Stomach smooth muscle (tissue), 2 donors: Measurements from ENCODE around the gene C20orf141.
"Not testable (repeated sequence)": the region's sequence is repeated elsewhere in the genome, so short reads cannot be mapped to it uniquely, and the experiment has no call there.

Source experiments
- H3K27ac ChIP-seq: one replicate; pipeline ENCODE4 v1.7.0; 2013; ENCODE audit warnings: mild to moderate bottlenecking, low read length, inconsistent platforms
- H3K27me3 ChIP-seq, 2 donors: one replicate each; pipeline ENCODE4 v1.7.0; 2013; ENCODE audit warnings: low read length in 2 of 2; ENCODE audit not compliant: insufficient read depth in 2 of 2, control insufficient read depth in 1 of 2
- H3K36me3 ChIP-seq, 2 donors: one replicate each; pipeline ENCODE4 v1.7.0; 2013; ENCODE audit warnings: low read length in 2 of 2; ENCODE audit not compliant: control insufficient read depth in 2 of 2, insufficient read depth in 2 of 2
- H3K4me1 ChIP-seq: one replicate; pipeline ENCODE4 v1.7.0; 2013; ENCODE audit warnings: low read length; ENCODE audit not compliant: control insufficient read depth, insufficient read depth
- H3K4me3 ChIP-seq, 2 donors: one replicate each; pipeline ENCODE4 v1.7.0; 2013; ENCODE audit warnings: low read length in 2 of 2
- H3K9ac ChIP-seq, 2 donors: one replicate each; pipeline ENCODE4 v1.7.0; 2013; ENCODE audit warnings: low read length in 2 of 2, mild to moderate bottlenecking in 1 of 2
- H3K9me3 ChIP-seq, 2 donors: one replicate each; pipeline ENCODE4 v1.7.0; 2013; ENCODE audit warnings: low read length in 2 of 2; ENCODE audit not compliant: control insufficient read depth in 2 of 2
- donor health status: healthy.
- donor health status: Pancreatic carcinoma.

The C20orf141 gene, protein sequence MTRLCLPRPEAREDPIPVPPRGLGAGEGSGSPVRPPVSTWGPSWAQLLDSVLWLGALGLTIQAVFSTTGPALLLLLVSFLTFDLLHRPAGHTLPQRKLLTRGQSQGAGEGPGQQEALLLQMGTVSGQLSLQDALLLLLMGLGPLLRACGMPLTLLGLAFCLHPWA

DNA sequence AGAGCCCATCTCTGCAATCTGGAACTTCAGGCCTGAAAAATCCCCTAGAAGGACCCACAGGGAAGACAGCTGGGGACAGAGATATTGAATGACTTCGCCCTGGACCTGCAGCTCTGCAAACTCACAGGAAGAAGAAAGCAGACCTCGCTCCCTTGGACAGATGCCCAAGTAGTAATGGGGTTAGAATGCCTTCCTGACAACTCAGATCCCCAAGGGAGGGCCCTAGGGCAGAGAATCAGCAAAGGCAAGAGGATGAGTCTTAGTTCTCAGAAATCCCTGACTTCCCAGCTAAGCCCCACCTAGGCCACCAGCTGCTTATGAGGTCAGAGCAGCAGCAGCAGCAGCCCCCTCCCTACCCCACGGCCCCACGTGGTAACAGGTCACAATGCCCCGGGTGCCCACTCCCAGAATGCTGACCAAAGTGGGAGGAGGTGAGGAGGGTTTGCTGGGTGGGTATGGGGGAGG, at the start of gene C20orf141:
C20orf141 (plus strand) TSS at position 401 of the 465 bp plus-strand sequence. CDS start 198 bp downstream, outside the sequence.
- H3K36me3 ChIP-seq: no peaks in the 10 kb centered on the region
- H3K9me3 ChIP-seq: peaks cover 4% of the 10 kb centered on the region in 2 donors
- H3K4me3 ChIP-seq: no peak within 1 kb of the TSS
- no peaks in the 10 kb centered on the region for H3K4me1 ChIP-seq
- no peak within 1 kb of the TSS for H3K9ac ChIP-seq
- no peak within 1 kb of the TSS for H3K27ac ChIP-seq
- H3K27me3 ChIP-seq: peaks cover 14 to 15% of the 10 kb centered on the region in 2 donors

DNA sequence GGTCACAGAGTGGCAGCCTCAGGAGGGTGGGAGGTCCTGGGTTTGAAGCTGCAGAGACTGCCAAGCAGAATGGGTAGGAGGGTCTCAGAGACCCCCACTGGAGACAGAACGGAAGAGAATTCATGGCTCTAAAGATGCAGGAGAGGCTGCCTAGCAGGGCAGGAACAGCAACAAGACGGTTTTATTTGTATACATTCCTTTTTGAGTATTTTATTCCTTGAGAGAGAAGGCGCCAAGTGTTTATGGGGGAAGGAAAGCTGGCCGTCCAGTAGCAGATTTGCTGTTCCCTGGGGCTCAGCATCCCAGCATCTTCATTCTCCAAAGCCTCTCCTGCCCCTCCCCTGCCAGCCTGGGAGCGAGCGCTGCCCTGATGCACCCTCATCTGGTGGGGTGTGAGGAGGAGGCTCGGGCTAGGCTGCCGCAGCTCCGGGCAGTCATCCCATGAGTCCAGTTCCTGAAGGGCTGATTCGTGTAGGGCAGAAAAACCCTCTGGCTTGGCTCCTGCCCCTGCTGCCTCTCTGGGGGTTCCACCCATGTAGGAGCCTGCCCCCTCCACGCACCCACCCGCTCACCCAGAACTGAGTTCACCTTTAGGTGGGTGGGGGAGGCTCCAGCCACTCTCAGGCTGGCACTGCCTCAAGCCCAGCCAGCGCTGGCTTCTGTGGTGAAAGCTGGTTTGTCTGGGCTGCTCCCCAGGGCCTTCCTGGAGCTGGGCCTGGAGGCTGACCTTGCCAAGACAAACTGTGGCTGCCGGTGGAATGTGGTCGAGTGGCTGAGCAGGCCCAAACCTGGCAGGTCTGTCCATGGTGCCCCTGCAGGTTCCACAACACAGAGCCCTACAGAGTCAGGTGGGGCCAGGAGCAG, 46.8 kb upstream of the C20orf141 start:
- H3K9ac ChIP-seq: no peak overlapping the region
- no peaks in the 10 kb centered on the region for H3K36me3 ChIP-seq
- peaks cover 29 to 38% of the 10 kb centered on the region in 2 donors for H3K27me3 ChIP-seq
- no peak overlapping the region for H3K27ac ChIP-seq
- peaks cover 2% of the 10 kb centered on the region for H3K4me1 ChIP-seq
- no peaks in the 10 kb centered on the region for H3K9me3 ChIP-seq
- H3K4me3 ChIP-seq: no peak overlapping the region

DNA sequence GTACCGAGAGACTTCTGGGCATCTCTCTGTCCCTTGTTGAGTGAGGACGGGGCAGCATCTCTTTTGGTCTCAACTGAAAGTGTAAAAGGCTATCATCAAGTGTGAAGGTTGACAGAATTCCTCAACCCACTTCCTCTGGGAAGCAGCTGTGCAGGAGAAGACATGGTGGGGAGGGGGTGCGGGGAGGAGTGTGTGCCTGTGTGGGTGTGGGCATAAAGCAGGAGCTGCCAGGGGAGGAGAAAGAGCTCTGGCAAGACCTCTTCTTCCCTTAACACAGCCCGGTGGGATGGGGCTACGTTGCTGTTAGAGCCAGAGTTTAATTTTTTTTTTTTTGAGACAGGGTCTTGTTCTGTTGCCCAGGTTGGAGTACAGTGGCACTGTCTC, 46.2 kb upstream of the C20orf141 start:
- no peaks in the 10 kb centered on the region for H3K9me3 ChIP-seq
- peaks cover 2% of the 10 kb centered on the region for H3K4me1 ChIP-seq
- no peak overlapping the region for H3K4me3 ChIP-seq
- H3K27ac ChIP-seq: no peak overlapping the region
- no peaks in the 10 kb centered on the region for H3K36me3 ChIP-seq
- no peak overlapping the region for H3K9ac ChIP-seq
- H3K27me3 ChIP-seq: peaks cover 26 to 34% of the 10 kb centered on the region in 2 donors

DNA sequence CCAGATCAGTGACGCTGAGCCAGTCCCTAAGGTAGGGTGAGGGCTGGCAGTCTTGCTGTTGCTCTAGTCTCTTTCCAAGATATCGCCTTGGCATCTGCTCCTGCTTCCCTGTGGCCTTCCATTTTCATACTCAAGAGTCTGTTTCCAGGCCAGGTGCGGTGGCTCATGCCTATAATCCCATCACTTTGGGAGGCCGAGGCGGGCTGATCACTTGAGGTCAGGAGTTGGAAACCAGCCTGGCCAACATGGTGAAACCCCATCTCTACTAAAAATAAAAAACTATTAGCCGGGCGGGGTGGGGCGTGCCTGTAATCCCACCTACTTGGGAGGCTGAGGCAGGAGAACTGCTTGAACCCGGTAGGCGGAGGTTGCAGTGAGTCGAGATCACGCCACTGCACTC, 44.7 kb upstream of the C20orf141 start:
- H3K27me3 ChIP-seq: peaks cover 22 to 26% of the 10 kb centered on the region in 2 donors
- not testable (repeated sequence) for H3K36me3 ChIP-seq, H3K4me3 ChIP-seq, H3K9me3 ChIP-seq, H3K27ac ChIP-seq, H3K4me1 ChIP-seq, H3K9ac ChIP-seq

DNA sequence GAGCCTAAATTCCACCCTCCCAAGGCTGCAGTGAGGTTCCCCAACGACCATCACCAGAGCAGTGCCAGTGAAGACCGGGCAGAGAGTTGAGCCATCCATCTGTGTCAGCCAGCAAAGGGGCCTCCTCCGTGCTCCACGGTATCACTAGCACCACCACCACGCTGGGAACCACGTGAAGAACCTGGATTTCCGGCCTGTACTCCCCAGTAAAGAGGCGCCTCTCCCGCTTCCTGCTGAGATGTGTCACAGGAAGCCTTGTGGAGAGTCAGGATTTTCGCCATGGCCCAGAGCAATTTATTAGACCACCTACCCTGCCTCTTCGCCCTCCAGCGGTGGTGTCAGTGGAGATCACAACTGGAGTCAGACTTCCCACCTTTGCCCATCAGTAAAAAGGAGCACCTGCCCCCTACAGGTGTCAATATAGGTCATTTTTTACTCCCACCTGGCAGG, 43.1 kb upstream of the C20orf141 start:
- no peak overlapping the region for H3K4me3 ChIP-seq
- peaks cover 22 to 23% of the 10 kb centered on the region in 2 donors for H3K27me3 ChIP-seq
- no peak overlapping the region for H3K9ac ChIP-seq
- peaks cover 2% of the 10 kb centered on the region for H3K4me1 ChIP-seq
- no peak overlapping the region for H3K27ac ChIP-seq
- H3K36me3 ChIP-seq: no peaks in the 10 kb centered on the region
- peaks cover 2 to 5% of the 10 kb centered on the region in 2 donors for H3K9me3 ChIP-seq

DNA sequence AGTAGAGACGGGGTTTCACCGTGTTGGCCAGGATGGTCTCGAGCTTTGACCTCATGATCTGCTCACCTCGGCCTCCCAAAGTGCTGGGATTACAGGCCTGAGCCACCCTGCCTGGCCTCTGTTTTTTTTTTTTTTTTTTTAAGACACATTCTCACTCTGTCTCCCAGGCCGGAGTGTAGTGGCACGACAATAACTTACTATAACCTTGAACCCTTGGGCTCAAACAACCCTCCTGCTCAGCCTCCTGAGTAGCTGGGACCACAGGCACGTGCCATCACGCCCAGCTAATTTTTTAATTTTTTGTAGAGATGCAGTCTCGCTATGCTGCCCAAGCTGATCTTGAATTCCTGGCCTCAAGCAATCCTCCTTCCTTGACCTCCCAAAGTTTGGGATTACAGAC, 41.0 kb upstream of the C20orf141 start:
- Histone ChIP-seq H3K4me3 (no peak overlapping the region), H3K27ac (no peak overlapping the region), H3K9me3 (peaks cover 2 to 5% of the 10 kb centered on the region in 2 donors), H3K36me3 (no peaks in the 10 kb centered on the region), H3K27me3 (peaks cover 8 to 12% of the 10 kb centered on the region in 2 donors), H3K4me1 (no peaks in the 10 kb centered on the region), H3K9ac (no peak overlapping the region)

DNA sequence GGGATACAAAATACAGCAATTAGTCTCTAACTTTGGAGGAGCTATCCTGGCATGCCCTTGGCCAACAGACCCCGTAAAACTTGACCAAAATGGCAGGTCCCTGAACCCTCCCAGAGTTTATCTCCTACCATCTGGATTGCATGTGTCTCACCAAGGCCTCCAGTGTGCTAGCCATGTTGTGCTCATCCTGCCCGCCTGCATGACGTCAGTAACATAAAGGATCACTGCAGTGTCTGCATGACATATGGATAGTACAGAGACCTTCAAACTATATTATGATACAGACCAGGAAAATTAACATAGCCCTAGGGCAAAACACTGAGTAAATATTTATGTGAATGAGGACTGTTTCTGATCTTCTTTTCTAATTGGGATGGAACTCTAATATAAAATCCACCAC, 39.6 kb upstream of the C20orf141 start:
- Histone ChIP-seq H3K27me3 (peaks cover 0 to 4% of the 10 kb centered on the region in 2 donors), H3K4me1 (no peaks in the 10 kb centered on the region), H3K27ac (no peak overlapping the region), H3K4me3 (no peak overlapping the region), H3K9me3 (peaks cover 2 to 5% of the 10 kb centered on the region in 2 donors), H3K9ac (no peak overlapping the region), H3K36me3 (no peaks in the 10 kb centered on the region)

DNA sequence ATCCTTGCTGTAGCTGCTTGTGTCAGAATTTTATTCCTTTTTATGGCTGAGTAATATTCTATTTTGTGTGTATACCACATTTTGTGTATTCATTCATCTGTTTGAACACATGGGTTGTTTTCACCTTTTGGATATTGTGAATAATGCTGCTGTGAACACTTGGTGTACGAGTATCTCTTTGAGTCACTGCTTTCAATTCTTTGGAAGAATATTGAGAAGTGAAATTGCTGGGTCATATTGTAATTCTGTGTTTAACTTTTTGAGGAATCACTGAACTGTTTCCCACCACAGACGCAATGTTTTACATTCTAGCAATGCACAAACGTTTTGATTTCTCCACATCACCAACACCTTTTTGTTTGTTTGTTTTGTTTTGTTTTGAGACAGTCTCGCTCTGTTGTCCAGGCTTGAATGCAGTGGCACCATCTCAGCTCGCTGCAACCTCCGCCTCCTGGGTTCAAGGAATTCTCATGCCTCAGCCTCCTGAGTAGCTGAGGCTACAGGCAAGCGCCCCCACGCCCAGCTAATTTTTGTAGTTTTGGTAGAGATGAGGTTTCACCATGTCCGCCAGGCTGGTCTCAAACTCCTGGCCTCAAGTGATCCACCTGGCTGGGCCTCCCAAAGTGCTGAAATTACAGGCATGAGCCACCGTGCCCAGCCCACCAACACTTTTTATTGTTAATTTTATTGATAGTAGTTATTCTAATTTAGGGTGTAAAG, 36.0 kb upstream of the C20orf141 start:
- peaks cover 2 to 5% of the 10 kb centered on the region in 2 donors for H3K9me3 ChIP-seq
- H3K27me3 ChIP-seq: no peaks in the 10 kb centered on the region
- no peaks in the 10 kb centered on the region for H3K4me1 ChIP-seq
- no peak overlapping the region for H3K9ac ChIP-seq
- H3K27ac ChIP-seq: no peak overlapping the region
- no peak overlapping the region for H3K4me3 ChIP-seq
- no peaks in the 10 kb centered on the region for H3K36me3 ChIP-seq

DNA sequence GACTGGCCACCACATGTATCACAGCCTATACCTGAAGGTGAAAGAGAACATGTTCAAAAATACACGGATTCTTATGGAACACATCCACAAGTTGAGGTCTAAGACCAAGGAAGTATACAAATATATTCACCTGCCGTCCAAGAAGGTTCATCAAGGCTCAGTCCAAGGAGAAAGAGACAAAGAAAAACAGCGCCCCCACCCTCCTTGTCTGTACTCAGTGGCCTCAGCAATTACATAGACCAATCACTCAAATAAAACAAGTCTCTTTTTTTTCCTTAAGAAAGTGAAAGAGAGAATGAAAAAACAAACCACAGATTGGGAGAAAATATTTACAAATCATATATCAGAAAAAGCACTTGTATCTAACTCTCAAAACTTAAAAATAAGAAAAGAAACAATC, 33.8 kb upstream of the C20orf141 start:
- Histone ChIP-seq H3K4me1 (no peaks in the 10 kb centered on the region), H3K9ac (no peak overlapping the region), H3K27ac (no peak overlapping the region), H3K27me3 (no peaks in the 10 kb centered on the region), H3K36me3 (no peaks in the 10 kb centered on the region), H3K4me3 (no peak overlapping the region), H3K9me3 (peaks cover 0 to under 1% of the 10 kb centered on the region in 2 donors)

DNA sequence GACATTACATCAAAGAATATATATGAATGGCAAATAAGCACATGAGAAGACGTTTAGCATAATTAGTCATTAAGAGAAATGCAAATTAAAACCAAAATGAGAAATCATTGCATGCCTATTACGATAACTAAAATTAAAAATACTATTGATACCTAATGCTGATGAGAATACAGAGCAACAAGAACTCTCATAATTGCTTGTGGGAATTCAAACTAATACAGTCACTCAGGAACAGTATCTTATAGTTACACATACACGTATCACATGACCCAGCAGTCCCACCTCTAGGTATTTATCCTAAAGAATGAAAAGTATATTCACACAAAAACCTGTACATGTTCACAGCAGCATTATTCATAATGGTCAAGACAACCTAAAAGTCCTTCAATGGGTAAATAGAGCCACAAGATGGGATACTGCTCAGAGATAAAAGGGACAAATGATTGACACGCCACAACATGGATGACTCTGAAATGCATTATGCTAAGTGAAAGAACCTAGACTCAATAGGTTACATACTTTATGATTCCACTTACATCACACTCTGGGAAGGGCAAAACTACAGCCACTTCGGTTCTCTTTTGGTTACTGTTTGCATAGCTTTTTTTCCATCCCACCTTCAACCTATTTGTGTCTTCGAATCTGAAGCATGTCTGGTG, 30.8 kb upstream of the C20orf141 start:
- Histone ChIP-seq H3K9me3 (no peaks in the 10 kb centered on the region), H3K4me3 (no peak overlapping the region), H3K27me3 (no peaks in the 10 kb centered on the region), H3K36me3 (no peaks in the 10 kb centered on the region), H3K4me1 (no peaks in the 10 kb centered on the region), H3K9ac (no peak overlapping the region), H3K27ac (no peak overlapping the region)
